Measurements from ENCODE around the gene RAI14.
"Not testable (repeated sequence)": the region's sequence is repeated elsewhere in the genome, so short reads cannot be mapped to it uniquely, and the experiment has no call there.

RAI14 gene

DNA sequence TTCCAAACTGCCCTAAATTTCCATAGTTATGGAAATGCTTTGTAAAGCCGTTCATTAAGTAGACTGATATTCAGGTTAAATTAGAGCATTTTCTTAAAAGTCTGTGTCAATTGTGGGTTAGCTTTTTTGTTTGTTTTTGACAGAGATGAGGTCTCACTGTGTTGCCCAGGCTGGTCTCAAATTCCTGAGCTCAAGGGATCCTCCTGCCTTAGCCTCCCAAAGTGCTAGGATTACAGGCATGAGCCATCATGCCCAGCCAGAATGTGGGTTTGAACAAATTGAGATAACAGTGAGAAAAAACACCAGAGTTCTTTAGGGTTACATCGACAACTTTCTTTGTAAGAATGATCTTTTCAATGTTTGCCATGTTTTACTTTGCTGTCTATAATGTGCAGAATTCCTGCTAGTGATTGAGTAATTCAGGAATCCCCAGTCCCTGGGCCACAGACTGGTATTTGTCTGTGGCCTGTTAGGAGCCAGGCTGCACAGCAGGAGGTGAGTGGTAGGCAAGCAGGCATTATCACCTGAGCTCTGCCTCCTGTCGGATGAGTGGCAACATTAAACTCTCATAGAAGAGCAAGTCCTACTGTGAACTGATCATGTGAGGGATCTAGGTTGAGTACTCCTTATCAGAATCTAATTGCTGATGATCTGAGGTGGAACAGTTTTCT is 80.5 kb downstream of the RAI14 start:
- no peak for DNase-seq

DNA sequence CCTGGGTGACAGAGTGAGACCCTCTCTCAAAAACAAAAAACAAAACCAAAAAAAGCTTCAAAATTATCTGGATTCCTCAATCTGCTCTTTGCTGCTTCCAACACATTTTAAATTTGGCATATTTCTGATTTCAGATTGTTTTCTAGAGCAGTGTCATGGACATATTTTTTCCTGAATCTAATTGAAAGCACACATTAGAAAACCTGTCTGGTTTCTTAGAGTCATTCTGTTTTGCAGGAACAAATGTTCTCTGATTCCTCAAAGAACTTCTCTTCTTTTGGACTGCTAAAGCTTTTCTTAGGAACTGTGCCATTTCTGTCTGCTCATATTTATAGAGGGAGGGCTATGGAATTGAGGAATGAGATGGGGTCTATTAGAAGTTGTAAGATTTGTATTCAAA is 81.6 kb downstream of the RAI14 start:
- no peak for DNase-seq

DNA sequence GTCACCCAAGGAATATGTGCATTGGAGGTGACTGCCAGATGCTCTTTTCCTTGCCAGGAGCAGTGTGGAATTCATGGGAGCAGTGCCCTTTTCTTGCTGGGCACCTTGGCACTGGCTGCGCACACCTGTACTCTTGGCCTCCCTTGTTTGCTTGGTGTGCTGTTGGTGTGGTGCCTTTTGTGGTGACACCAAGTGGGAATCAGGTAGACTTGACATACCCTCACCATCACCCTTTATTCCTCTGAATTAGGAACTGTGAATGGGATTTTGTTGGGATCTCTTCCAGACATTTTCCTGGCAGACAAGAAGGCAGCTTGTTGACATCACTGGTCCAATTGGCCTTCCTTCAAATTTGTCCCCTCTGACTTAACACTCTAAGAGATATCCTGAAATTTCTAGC is 82.3 kb downstream of the RAI14 start:
- no peak for DNase-seq

- DNase-seq: no peak
Observed at GRCh38 chr5:34740389-34740806, 84.3 kb downstream of the RAI14 start.

DNA sequence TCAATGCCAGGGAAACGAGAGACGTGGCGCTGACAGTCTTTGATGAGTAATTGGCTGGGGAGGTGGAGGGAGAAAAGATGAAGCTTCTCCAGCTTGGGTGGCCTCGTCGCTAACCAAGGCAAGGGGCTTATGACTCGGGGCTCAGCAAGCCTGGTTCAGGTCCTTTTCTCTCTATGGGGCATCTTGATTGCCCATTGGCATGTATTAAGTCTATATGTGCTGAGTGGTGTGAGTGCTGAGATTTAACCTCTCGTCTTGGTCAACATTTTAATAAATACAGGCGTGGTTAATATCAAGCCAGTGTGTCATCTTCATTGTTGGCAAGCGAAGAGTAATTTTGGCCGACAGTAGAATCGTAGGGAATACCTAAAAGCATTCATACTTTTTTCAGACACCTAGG is 85.9 kb downstream of the RAI14 start:
- DNase-seq: no peak

- no peak for DNase-seq
Observed at GRCh38 chr5:34743878-34744277, 87.8 kb downstream of the RAI14 start.

DNA sequence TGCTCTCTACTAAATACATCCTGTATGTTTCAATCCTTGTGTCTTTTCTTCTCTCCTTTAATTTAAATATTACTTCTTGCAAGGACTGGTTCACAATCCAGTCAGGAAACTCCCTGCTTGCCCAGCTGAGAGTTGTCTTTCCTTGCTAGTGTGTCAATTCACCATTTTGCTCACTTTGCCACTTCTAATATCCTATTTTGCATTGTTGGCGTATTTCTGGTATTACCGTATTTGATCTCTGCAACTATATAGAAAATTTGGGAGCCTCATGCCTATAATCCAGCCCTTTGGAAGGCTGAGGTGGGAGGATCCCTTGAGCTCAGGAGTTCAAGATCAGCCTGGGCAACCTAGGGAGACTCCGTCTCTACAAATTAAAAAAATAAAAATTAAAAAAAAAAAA is 92.3 kb downstream of the RAI14 start:
- DNase-seq: no peak

GRCh38 chr5:34749431-34749873 is 93.3 kb downstream of the RAI14 start:
- DNase-seq: no peak

DNA sequence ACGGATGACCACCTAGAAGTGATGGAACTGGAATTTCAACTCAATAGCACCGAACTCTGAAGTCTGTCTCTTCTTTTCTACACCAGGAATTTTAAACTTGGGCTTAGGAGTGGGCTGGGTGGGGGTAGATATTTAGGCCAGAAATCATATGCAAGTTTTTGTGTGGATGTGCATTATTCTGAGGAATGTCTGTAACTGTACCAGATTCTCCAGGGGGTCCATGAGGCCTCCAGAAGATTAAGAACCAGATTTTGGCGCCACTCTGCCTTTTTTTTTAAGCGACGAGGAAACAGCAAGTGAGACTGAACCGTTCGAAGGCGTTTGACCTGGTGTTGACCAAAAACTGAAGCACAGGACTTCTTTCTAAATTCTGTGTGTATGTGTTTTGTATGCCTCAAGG is 94.1 kb downstream of the RAI14 start:
- no peak for DNase-seq

GRCh38 chr5:34751807-34752736 is 95.9 kb downstream of the RAI14 start:
- DNase-seq: no peak

GRCh38 chr5:34753236-34753635 is 97.1 kb downstream of the RAI14 start:
- not testable (repeated sequence) for DNase-seq

DNA sequence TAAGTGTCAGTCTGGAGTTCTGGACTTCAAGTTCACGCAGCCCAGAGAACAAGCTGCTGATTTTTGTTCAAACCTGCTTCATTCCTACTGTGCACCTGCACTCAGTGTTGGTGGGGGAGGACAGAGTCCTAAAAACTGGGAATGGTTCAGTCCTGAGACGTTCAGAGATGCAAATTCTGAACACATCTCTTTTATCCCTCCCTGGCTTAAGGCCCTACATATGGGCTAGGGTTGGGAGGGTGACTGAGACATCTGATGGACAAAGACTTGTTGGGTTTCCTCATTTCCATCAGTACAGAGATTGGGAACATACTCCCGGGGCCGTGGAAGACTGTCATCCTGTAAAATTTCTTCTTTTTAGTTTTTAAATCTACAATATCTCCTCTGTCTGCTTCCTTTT is 99.8 kb downstream of the RAI14 start:
- DNase-seq: no peak

- DNase-seq: no peak
Observed at GRCh38 chr5:34756781-34757624, 100.9 kb downstream of the RAI14 start.

- DNase-seq: no peak
Observed at GRCh38 chr5:34758514-34758913, 102.4 kb downstream of the RAI14 start.

DNA sequence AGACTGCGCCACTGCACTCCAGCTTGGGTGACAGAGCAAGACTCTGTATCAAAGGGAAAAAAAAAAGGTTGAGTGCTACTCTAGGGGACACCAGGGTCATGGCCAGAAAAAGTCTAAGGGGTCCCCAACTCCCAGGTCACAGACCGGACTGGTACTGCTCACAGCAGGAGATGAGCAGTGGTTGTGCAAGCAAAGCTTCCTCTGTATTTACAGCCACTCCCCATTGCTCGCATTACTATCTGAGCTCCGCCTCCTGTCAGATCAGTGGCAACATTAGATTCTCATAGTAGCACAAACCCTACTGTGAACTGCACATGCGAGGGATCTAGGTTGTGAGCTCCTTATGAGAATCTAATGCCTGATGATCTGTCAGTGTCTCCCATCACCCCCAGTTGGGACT is 103.1 kb downstream of the RAI14 start:
- DNase-seq: not testable (repeated sequence)

DNA sequence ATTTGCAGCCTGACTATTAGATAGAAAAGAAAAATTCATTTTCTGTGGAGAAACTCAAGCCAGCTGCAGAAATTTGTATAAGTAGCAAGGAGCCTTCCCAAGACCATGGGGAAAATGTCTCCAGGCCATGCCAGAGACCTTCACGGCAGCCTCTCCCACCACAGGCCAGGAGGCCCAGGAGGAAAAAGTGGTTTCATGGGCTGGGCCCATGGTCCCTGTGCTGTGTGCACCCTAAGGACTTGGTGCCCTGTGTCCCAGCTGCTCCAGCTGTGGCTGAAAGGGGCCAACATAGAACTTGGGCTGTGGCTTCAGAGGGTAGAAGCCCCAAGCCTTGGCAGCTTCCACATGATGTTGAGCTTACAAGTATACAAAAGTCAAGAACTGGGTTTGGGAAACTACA is 109.5 kb downstream of the RAI14 start:
- no peak for DNase-seq

- no peak for DNase-seq
Observed at GRCh38 chr5:34767180-34767579, 111.1 kb downstream of the RAI14 start.

- DNase-seq: no peak
Observed at GRCh38 chr5:34770486-34770885, 114.4 kb downstream of the RAI14 start.

GRCh38 chr5:34771076-34771475 is 114.9 kb downstream of the RAI14 start:
- no peak for DNase-seq

GRCh38 chr5:34772267-34773098 is 116.4 kb downstream of the RAI14 start:
- no peak for DNase-seq

- no peak for DNase-seq
Observed at GRCh38 chr5:34774139-34774538, 118.0 kb downstream of the RAI14 start.

GRCh38 chr5:34774678-34775077 is 118.5 kb downstream of the RAI14 start:
- not testable (repeated sequence) for DNase-seq
